Measurements from ENCODE around the gene FAF1. TPM values are rescaled to one million over a fixed set of nuclear protein-coding genes. Genes with fewer than 3 reads are reported as not detected.
A peak's percentile ranks its signal among the peaks of the same experiment; 100 is the strongest.
"Not testable (repeated sequence)": the region's sequence is repeated elsewhere in the genome, so short reads cannot be mapped to it uniquely, and the experiment has no call there.

Gene FAF1
- total RNA-seq = 10 to 100 TPM; 36.9 to 77.6 (median 48.3) TPM

GRCh38 chr1:50959913-50960844, at the start of gene FAF1:
Gene FAF1 (minus strand): TSS chr1:50960267. CDS start chr1:50959811, 456 bp downstream.
- TF ChIP-seq POLR2A (IDR thresholded peaks at IDR 0.05) (peak; percentile 92), CTCF (IDR thresholded peaks at IDR 0.05) (peak; percentile 7 to 64 (median 46))
- Histone ChIP-seq H3K9me3 (no peaks in the 10 kb centered on the region), H3K4me1 (peaks cover 0 to 19% (median 2%) of the 10 kb centered on the region in 4 donors), H3K27me3 (no peaks in the 10 kb centered on the region), H3K4me3 (peak within 1 kb of the TSS; percentile 72 to 82 (median 73)), H3K36me3 (no peaks in the 10 kb centered on the region), H3K27ac (peak within 1 kb of the TSS; percentile 64 to 93 (median 87))
- peak; percentile 96 to 99 (median 99) for DNase-seq

GRCh38 chr1:51009381-51009780, 49.3 kb upstream of the FAF1 start:
- TF ChIP-seq CTCF (IDR thresholded peaks at IDR 0.05) (no peak), POLR2A (IDR thresholded peaks at IDR 0.05) (no peak)
- Histone ChIP-seq H3K9me3 (no peaks in the 10 kb centered on the region), H3K27ac (no peak overlapping the region), H3K36me3 (no peaks in the 10 kb centered on the region), H3K4me1 (no peaks in the 10 kb centered on the region), H3K4me3 (no peak overlapping the region), H3K27me3 (no peaks in the 10 kb centered on the region)
- no peak for DNase-seq

- H3K27me3 ChIP-seq, DNase-seq, H3K27ac ChIP-seq, H3K9me3 ChIP-seq, H3K36me3 ChIP-seq, H3K4me1 ChIP-seq, H3K4me3 ChIP-seq: not testable (repeated sequence)
Measured at GRCh38 chr1:51005549-51005948, 45.5 kb upstream of the FAF1 start.

GRCh38 chr1:51002516-51002915, 42.4 kb upstream of the FAF1 start:
- Histone ChIP-seq H3K27me3 (no peaks in the 10 kb centered on the region), H3K36me3 (no peaks in the 10 kb centered on the region), H3K9me3 (no peaks in the 10 kb centered on the region), H3K4me3 (no peak overlapping the region), H3K27ac (no peak overlapping the region), H3K4me1 (no peaks in the 10 kb centered on the region)
- DNase-seq = no peak
- TF ChIP-seq POLR2A (IDR thresholded peaks at IDR 0.05) = no peak
- TF ChIP-seq CTCF (IDR thresholded peaks at IDR 0.05) = no peak

GRCh38 chr1:51000651-51001050, 40.6 kb upstream of the FAF1 start:
- H3K27ac ChIP-seq = no peak overlapping the region
- no peak for TF ChIP-seq CTCF (IDR thresholded peaks at IDR 0.05)
- TF ChIP-seq POLR2A (IDR thresholded peaks at IDR 0.05) = no peak
- H3K4me3 ChIP-seq = no peak overlapping the region
- no peak for DNase-seq
- H3K27me3 ChIP-seq = no peaks in the 10 kb centered on the region
- H3K4me1 ChIP-seq = no peaks in the 10 kb centered on the region
- H3K36me3 ChIP-seq = no peaks in the 10 kb centered on the region
- H3K9me3 ChIP-seq = no peaks in the 10 kb centered on the region

- H3K4me3 ChIP-seq = no peak overlapping the region
- H3K4me1 ChIP-seq = no peaks in the 10 kb centered on the region
- H3K27me3 ChIP-seq = no peaks in the 10 kb centered on the region
- H3K27ac ChIP-seq = no peak overlapping the region
- no peak for DNase-seq
- TF ChIP-seq CTCF (IDR thresholded peaks at IDR 0.05) = no peak
- TF ChIP-seq POLR2A (IDR thresholded peaks at IDR 0.05) = no peak
- H3K9me3 ChIP-seq = no peaks in the 10 kb centered on the region
- H3K36me3 ChIP-seq = no peaks in the 10 kb centered on the region
Measured at GRCh38 chr1:51000160-51000559, 40.1 kb upstream of the FAF1 start.

- not testable (repeated sequence) for H3K27me3 ChIP-seq, H3K9me3 ChIP-seq, H3K4me3 ChIP-seq, H3K4me1 ChIP-seq, H3K36me3 ChIP-seq, H3K27ac ChIP-seq, DNase-seq
Measured at GRCh38 chr1:50999375-50999774, 39.3 kb upstream of the FAF1 start.
